GM13976 (cell line): ENCODE measurements around the gene GPAT2.
"Not testable (repeated sequence)": the region's sequence is repeated elsewhere in the genome, so short reads cannot be mapped to it uniquely, and the experiment has no call there.

ENCODE experiments used
- DNase-seq: peaks from one replicate; pipeline ENCODE4 v3.0.0; 2012; ENCODE audit warnings: low spot score
- CTCF ChIP-seq: IDR thresholded peaks from 2 replicates; pipeline ENCODE4 v1.5.1; 2012; ENCODE audit warnings: borderline replicate concordance, mild to moderate bottlenecking; ENCODE audit not compliant: insufficient read depth; ENCODE audit errors: extremely low read depth, missing control alignments, control extremely low read depth
- in situ Hi-C: fragments of 300-500 bp; cut with MboI; formaldehyde crosslinking; loops from one replicate; pipeline ENCODE4 v1.12.0; 2022; ENCODE audit warnings: low sequenced_read_pairs, mixed read lengths, inconsistent platforms; ENCODE audit not compliant: unreplicated experiment

GPAT2 gene

GRCh38 chr2:96065381-96065930 is 30.7 kb upstream of the GPAT2 start:
- in situ Hi-C loops: loop anchor here (25.0 kb wide), 1 partner anchor 1622 kb away; no protein-coding TSS in a partner anchor
- no peak for DNase-seq
- TF ChIP-seq CTCF: no peak

GRCh38 chr2:96064760-96065159 is 30.0 kb upstream of the GPAT2 start:
- in situ Hi-C loops: loop anchor here (25.0 kb wide), 1 partner anchor 1623 kb away; no protein-coding TSS in a partner anchor

GRCh38 chr2:96064047-96064675 is 29.4 kb upstream of the GPAT2 start:
- in situ Hi-C loops: loop anchor here (25.0 kb wide), 1 partner anchor 1623 kb away; no protein-coding TSS in a partner anchor

More at GRCh38 chr2:96064760-96065159, 30.0 kb upstream of the GPAT2 start:
- not testable (repeated sequence) for DNase-seq

GRCh38 chr2:96063116-96063899 is 28.6 kb upstream of the GPAT2 start:
- DNase-seq: not testable (repeated sequence)
- in situ Hi-C loops: loop anchor here (25.0 kb wide), 1 partner anchor 1624 kb away; no protein-coding TSS in a partner anchor
- peak; percentile 20 for TF ChIP-seq CTCF

More at GRCh38 chr2:96064047-96064675, 29.4 kb upstream of the GPAT2 start:
- not testable (repeated sequence) for DNase-seq

- not testable (repeated sequence) for DNase-seq
- in situ Hi-C loops: loop anchor here (25.0 kb wide), 1 partner anchor 1625 kb away; no protein-coding TSS in a partner anchor
Observed at GRCh38 chr2:96062483-96062882, 27.8 kb upstream of the GPAT2 start.

GRCh38 chr2:96061901-96062300 is 27.2 kb upstream of the GPAT2 start:
- not testable (repeated sequence) for DNase-seq
- in situ Hi-C loops: loop anchor here (25.0 kb wide), 1 partner anchor 1625 kb away; no protein-coding TSS in a partner anchor

GRCh38 chr2:96061197-96061817 is 26.6 kb upstream of the GPAT2 start:
- in situ Hi-C loops: loop anchor here (25.0 kb wide), 1 partner anchor 1626 kb away; no protein-coding TSS in a partner anchor
- not testable (repeated sequence) for DNase-seq

GRCh38 chr2:96060325-96060724 is 25.6 kb upstream of the GPAT2 start:
- not testable (repeated sequence) for DNase-seq
- in situ Hi-C loops: loop anchor here (25.0 kb wide), 1 partner anchor 1627 kb away; no protein-coding TSS in a partner anchor

- DNase-seq: not testable (repeated sequence)
- in situ Hi-C loops: loop anchor here (25.0 kb wide), 1 partner anchor 1628 kb away; no protein-coding TSS in a partner anchor
Observed at GRCh38 chr2:96059443-96059842, 24.7 kb upstream of the GPAT2 start.

- not testable (repeated sequence) for DNase-seq
- in situ Hi-C loops: loop anchor here (25.0 kb wide), 1 partner anchor 1631 kb away; no protein-coding TSS in a partner anchor
Observed at GRCh38 chr2:96055830-96056229, 21.1 kb upstream of the GPAT2 start.

- in situ Hi-C loops: loop anchor here (25.0 kb wide), 1 partner anchor 1633 kb away; no protein-coding TSS in a partner anchor
- not testable (repeated sequence) for DNase-seq
Observed at GRCh38 chr2:96054537-96054936, 19.8 kb upstream of the GPAT2 start.

GRCh38 chr2:96053385-96053784 is 18.7 kb upstream of the GPAT2 start:
- in situ Hi-C loops: loop anchor here (25.0 kb wide), 1 partner anchor 1634 kb away; no protein-coding TSS in a partner anchor
- not testable (repeated sequence) for DNase-seq

GRCh38 chr2:96052632-96053031 is 17.9 kb upstream of the GPAT2 start:
- not testable (repeated sequence) for DNase-seq
- in situ Hi-C loops: loop anchor here (25.0 kb wide), 1 partner anchor 1635 kb away; no protein-coding TSS in a partner anchor

GRCh38 chr2:96049917-96050262 is 15.2 kb upstream of the GPAT2 start:
- in situ Hi-C loops: loop anchor here (25.0 kb wide), 1 partner anchor 1637 kb away; no protein-coding TSS in a partner anchor

More at GRCh38 chr2:96049917-96050262, 15.2 kb upstream of the GPAT2 start:
- not testable (repeated sequence) for DNase-seq
